Immature natural killer cell (primary cell): Measurements from ENCODE around the gene FMOD. TPM values are rescaled to one million over a fixed set of nuclear protein-coding genes. Genes with fewer than 3 reads are reported as not detected.

Experiments
- polyA plus RNA-seq, 3 donors: library from polyadenylated mRNA; unstranded; fragments of 300-500 nt; fragmentation: Illumina TruSeq; gene quantifications; one replicate each; pipeline ENCODE4 v1.2.3, GENCODE V29; 2021

Gene FMOD
- polyA plus RNA-seq, 3 donors from 2014 or later: not detected

Other genes starting within 250 kb of the FMOD start
- gene ADORA1, start 223.4 kb downstream of the FMOD start, polyA plus RNA-seq: 1 to 10 TPM in 1 of 3 donors, under 1 TPM in 1, not detected in 1; 0.18 to 3.7 TPM
- not detected for gene MYBPH, start 175.3 kb downstream of the FMOD start, polyA plus RNA-seq
- gene CHI3L1, start 164.4 kb downstream of the FMOD start, polyA plus RNA-seq: not detected
- gene CHIT1, start 121.4 kb downstream of the FMOD start, polyA plus RNA-seq: not detected
- 100 to 1,000 TPM; 112 to 147 (median 127) TPM for gene BTG2, start 45.6 kb downstream of the FMOD start, polyA plus RNA-seq
- gene PRELP, start 124.7 kb upstream of the FMOD start, polyA plus RNA-seq: not detected
- gene OPTC, start 143.0 kb upstream of the FMOD start, polyA plus RNA-seq: not detected